ENCODE results near the gene OAS3. TPM values are rescaled to one million over a fixed set of nuclear protein-coding genes. Genes with fewer than 3 reads are reported as not detected.

The OAS3 gene
- total and polyA plus RNA-seq, 10 of the 15 experiments (the other 5 are each of a cell fraction or from before 2014, with no cell fraction given): 5.1 to 107 (median 18.0) TPM

DNA sequence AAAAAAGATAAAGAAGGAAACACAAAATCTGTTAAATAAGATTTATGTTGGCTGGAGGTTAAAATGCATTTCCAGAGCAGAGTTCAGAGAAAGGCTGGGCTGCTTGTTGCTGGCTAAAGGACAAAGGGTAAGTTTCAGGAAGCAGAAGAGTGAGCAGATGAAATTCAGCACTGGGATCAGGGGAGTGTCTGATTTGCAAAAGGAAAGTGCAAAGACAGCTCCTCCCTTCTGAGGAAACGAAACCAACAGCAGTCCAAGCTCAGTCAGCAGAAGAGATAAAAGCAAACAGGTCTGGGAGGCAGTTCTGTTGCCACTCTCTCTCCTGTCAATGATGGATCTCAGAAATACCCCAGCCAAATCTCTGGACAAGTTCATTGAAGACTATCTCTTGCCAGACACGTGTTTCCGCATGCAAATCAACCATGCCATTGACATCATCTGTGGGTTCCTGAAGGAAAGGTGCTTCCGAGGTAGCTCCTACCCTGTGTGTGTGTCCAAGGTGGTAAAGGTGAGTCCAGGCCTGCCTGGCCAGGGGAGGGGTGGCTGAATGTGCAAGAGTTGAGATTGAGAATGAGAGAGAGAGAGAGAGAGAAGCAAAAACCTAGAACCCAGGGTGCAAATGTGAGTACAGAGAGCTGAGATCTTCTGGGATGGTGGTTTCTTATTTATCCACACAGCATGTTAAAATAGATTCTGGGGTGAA is 31.4 kb upstream of the OAS3 start, which contains the start of gene OAS1 (continued):
- TF ChIP-seq SP1 (IDR thresholded peaks at IDR 0.05; ENCODE audit: low read depth, low read length) (no peak), ZNF217 (IDR thresholded peaks at IDR 0.05) (no peak), HDGF (IDR thresholded peaks at IDR 0.05) (no peak; the same call in 1 of the 2 replicates), NFXL1 (IDR thresholded peaks at IDR 0.05; ENCODE audit: borderline replicate concordance) (no peak), SUZ12 (IDR thresholded peaks at IDR 0.05; ENCODE audit: unreplicated experiment) (no peak), NBN (IDR thresholded peaks at IDR 0.05) (peak; percentile 77; the same call in 1 of the 2 replicates), ZNF274 (IDR thresholded peaks at IDR 0.05; ENCODE audit: insufficient read depth, insufficient read length) (no peak), NR2C1 (IDR thresholded peaks at IDR 0.05) (no peak), IKZF1 (conservative IDR thresholded peaks at IDR 0.05) (peak; percentile 73; the same call in 1 of the 2 replicates), ESRRA (IDR thresholded peaks at IDR 0.05; ENCODE audit: low read length) (no peak), POU2F2 (IDR thresholded peaks at IDR 0.05; ENCODE audit: borderline replicate concordance, low read depth, low read length) (peak; percentile 93), LARP7 (IDR thresholded peaks at IDR 0.05) (no peak), CHD1 (IDR thresholded peaks at IDR 0.05; ENCODE audit: low read depth, low read length) (no peak), STAT1 (conservative IDR thresholded peaks at IDR 0.05) (0 out of 2 replicates have a peak, but pooled peaks have one; percentile 74), NRF1 (conservative IDR thresholded peaks at IDR 0.05; ENCODE audit: low read depth, low read length) (no peak), SIX5 (IDR thresholded peaks at IDR 0.05; ENCODE audit: low read depth, low read length, severe bottlenecking) (no peak), CEBPB (IDR thresholded peaks at IDR 0.05; ENCODE audit: borderline replicate concordance in 1 of 2, low read depth in 2 of 2, low read length in 2 of 2) (no peak), CBX3 (IDR thresholded peaks at IDR 0.05; ENCODE audit: borderline replicate concordance, low read depth) (no peak)
- TF ChIP-seq, protein P1, sequence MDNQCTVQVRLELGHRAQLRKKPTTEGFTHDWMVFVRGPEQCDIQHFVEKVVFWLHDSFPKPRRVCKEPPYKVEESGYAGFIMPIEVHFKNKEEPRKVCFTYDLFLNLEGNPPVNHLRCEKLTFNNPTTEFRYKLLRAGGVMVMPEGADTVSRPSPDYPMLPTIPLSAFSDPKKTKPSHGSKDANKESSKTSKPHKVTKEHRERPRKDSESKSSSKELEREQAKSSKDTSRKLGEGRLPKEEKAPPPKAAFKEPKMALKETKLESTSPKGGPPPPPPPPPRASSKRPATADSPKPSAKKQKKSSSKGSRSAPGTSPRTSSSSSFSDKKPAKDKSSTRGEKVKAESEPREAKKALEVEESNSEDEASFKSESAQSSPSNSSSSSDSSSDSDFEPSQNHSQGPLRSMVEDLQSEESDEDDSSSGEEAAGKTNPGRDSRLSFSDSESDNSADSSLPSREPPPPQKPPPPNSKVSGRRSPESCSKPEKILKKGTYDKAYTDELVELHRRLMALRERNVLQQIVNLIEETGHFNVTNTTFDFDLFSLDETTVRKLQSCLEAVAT (IDR thresholded peaks at IDR 0.05): peak; percentile 69; the same call in 1 of the 2 replicates
- TF ChIP-seq, protein P2, sequence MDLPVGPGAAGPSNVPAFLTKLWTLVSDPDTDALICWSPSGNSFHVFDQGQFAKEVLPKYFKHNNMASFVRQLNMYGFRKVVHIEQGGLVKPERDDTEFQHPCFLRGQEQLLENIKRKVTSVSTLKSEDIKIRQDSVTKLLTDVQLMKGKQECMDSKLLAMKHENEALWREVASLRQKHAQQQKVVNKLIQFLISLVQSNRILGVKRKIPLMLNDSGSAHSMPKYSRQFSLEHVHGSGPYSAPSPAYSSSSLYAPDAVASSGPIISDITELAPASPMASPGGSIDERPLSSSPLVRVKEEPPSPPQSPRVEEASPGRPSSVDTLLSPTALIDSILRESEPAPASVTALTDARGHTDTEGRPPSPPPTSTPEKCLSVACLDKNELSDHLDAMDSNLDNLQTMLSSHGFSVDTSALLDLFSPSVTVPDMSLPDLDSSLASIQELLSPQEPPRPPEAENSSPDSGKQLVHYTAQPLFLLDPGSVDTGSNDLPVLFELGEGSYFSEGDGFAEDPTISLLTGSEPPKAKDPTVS (IDR thresholded peaks at IDR 0.05; ENCODE audit: low read depth, low read length): no peak
- TF ChIP-seq, protein P3, sequence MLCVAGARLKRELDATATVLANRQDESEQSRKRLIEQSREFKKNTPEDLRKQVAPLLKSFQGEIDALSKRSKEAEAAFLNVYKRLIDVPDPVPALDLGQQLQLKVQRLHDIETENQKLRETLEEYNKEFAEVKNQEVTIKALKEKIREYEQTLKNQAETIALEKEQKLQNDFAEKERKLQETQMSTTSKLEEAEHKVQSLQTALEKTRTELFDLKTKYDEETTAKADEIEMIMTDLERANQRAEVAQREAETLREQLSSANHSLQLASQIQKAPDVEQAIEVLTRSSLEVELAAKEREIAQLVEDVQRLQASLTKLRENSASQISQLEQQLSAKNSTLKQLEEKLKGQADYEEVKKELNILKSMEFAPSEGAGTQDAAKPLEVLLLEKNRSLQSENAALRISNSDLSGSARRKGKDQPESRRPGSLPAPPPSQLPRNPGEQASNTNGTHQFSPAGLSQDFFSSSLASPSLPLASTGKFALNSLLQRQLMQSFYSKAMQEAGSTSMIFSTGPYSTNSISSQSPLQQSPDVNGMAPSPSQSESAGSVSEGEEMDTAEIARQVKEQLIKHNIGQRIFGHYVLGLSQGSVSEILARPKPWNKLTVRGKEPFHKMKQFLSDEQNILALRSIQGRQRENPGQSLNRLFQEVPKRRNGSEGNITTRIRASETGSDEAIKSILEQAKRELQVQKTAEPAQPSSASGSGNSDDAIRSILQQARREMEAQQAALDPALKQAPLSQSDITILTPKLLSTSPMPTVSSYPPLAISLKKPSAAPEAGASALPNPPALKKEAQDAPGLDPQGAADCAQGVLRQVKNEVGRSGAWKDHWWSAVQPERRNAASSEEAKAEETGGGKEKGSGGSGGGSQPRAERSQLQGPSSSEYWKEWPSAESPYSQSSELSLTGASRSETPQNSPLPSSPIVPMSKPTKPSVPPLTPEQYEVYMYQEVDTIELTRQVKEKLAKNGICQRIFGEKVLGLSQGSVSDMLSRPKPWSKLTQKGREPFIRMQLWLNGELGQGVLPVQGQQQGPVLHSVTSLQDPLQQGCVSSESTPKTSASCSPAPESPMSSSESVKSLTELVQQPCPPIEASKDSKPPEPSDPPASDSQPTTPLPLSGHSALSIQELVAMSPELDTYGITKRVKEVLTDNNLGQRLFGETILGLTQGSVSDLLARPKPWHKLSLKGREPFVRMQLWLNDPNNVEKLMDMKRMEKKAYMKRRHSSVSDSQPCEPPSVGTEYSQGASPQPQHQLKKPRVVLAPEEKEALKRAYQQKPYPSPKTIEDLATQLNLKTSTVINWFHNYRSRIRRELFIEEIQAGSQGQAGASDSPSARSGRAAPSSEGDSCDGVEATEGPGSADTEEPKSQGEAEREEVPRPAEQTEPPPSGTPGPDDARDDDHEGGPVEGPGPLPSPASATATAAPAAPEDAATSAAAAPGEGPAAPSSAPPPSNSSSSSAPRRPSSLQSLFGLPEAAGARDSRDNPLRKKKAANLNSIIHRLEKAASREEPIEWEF (IDR thresholded peaks at IDR 0.05; ENCODE audit: insufficient replicate concordance, low read depth, low read length): no peak
